HepG2 (cell line): Measurements from ENCODE around the gene AFAP1. TPM values are rescaled to one million over a fixed set of nuclear protein-coding genes. Genes with fewer than 3 reads are reported as not detected.
A peak's percentile ranks its signal among the peaks of the same experiment; 100 is the strongest.

Experiments
- ATAC-seq: fragments of 200-7000 bp; cut with Tn5 transposase; 3 replicates; pipeline ENCODE4 v1.9.1; 2020; ENCODE audit warnings: mild to moderate bottlenecking, moderate library complexity
- BruUV-seq: library from RNA; stranded (reverse); fragments of 400-500 nt; replicated peaks from 2 replicates; lab custom pipeline; 2021; lab: Mats Ljungman, UMichigan
- CTCF ChIA-PET: fragments of 300-600 bp; formaldehyde crosslinking; extraction: SDS; loops from one replicate; lab custom pipeline; 2021; ENCODE audit warnings: low total read pairs, inconsistent platforms, low intra/inter-chr PET ratio; lab: Yijun Ruan, JAX
- POLR2A ChIA-PET: fragments of 350-600 bp; sonication (Branson Sonifier 250); formaldehyde crosslinking; loops from one replicate; lab custom pipeline; 2020; ENCODE audit warnings: antibody characterized with exemption, inconsistent platforms; lab: Yijun Ruan, JAX
- DNase-seq: peaks from one replicate; pipeline ENCODE4 v3.0.0-alpha.2; 2015; ENCODE audit warnings: low spot score
- FAIRE-seq: peaks from 3 replicates; lab custom pipeline; 2011; peaks lifted over from hg19 to GRCh38; lab: Jason Lieb, UNC
- H2AFZ ChIP-seq: one replicate; pipeline ENCODE4 v1.6.1; 2011; ENCODE audit warnings: low read length, inconsistent platforms
- H3K27ac ChIP-seq: fragments of 300-600 bp; 3 replicates; pipeline ENCODE4 v1.8.0; 2011; ENCODE audit warnings: mixed run types, mild to moderate bottlenecking, mixed read lengths, low read length, inconsistent platforms; ENCODE audit not compliant: insufficient read depth; ENCODE audit errors: extremely low read length
- H3K27me3 ChIP-seq, 2 experiments: fragments of 200-600 bp in 1 of 2; 2 replicates in 1 of 2; 3 replicates in 1 of 2; pipeline versions ENCODE4 v1.6.0 to v1.8.0; 2011; ENCODE audit warnings: low read length in 2 of 2, mild to moderate bottlenecking in 2 of 2, moderate library complexity in 2 of 2, inconsistent platforms in 1 of 2; ENCODE audit not compliant: insufficient read depth in 2 of 2, control insufficient read depth in 1 of 2
- H3K36me3 ChIP-seq, 2 experiments: fragments of 200-600 bp in 1 of 2; replicated peaks in 1 of 2; 2 replicates in 1 of 2; 3 replicates in 1 of 2; pipeline versions ENCODE4 v1.5.1 to v1.8.0; 2011; ENCODE audit warnings: low read length in 2 of 2, inconsistent platforms in 1 of 2; ENCODE audit not compliant: insufficient read depth in 2 of 2, control insufficient read depth in 1 of 2
- H3K4me1 ChIP-seq: 2 replicates; pipeline ENCODE4 v1.5.1; 2012; ENCODE audit warnings: low read length, inconsistent platforms; ENCODE audit not compliant: insufficient read depth
- H3K4me2 ChIP-seq: 2 replicates; pipeline ENCODE4 v1.6.0; 2011; ENCODE audit warnings: low read depth, low read length, inconsistent platforms
- H3K4me3 ChIP-seq, 3 experiments: fragments of 200-600 bp in 1 of 3; sonication (generic), shearing (Covaris generic) in 1 of 3; replicated peaks in 1 of 3; 2 replicates each; pipeline ENCODE4 v1.5.1; 2011 to 2016; ENCODE audit warnings: low read length in 3 of 3, inconsistent platforms in 2 of 3, low read depth in 2 of 3, mild to moderate bottlenecking in 2 of 3, control low read depth in 1 of 3, mixed read lengths in 1 of 3; ENCODE audit not compliant: insufficient read depth in 1 of 3
- H3K79me2 ChIP-seq: one replicate; pipeline ENCODE4 v1.6.1; 2011; ENCODE audit warnings: low read length, inconsistent platforms; ENCODE audit not compliant: insufficient read depth
- H3K9ac ChIP-seq: 2 replicates; pipeline ENCODE4 v1.6.0; 2011; ENCODE audit warnings: mild to moderate bottlenecking, low read depth, low read length, inconsistent platforms; ENCODE audit not compliant: insufficient read depth
- H3K9me3 ChIP-seq: 2 replicates; pipeline ENCODE4 v1.5.1; 2012; ENCODE audit warnings: mild to moderate bottlenecking, low read length
- H4K20me1 ChIP-seq: 2 replicates; pipeline ENCODE4 v1.6.0; 2011; ENCODE audit warnings: inconsistent platforms, mild to moderate bottlenecking, low read length, moderate library complexity; ENCODE audit not compliant: insufficient read depth
- ARID5B ChIP-seq: IDR thresholded peaks from 2 replicates; pipeline ENCODE4 v1.4.0; 2020; ENCODE audit warnings: mild to moderate bottlenecking, missing genetic modification reagents
- ATM ChIP-seq: fragments of 450-650 bp; IDR thresholded peaks from 2 replicates; pipeline ENCODE4 v1.7.1; 2017; ENCODE audit warnings: mild to moderate bottlenecking, borderline replicate concordance
- ETV5 ChIP-seq: IDR thresholded peaks from 2 replicates; pipeline ENCODE4 v1.6.1; 2018; ENCODE audit warnings: missing biosample characterization, missing genetic modification reagents, inconsistent platforms, borderline replicate concordance
- FOSL2 ChIP-seq: sonication (generic); formaldehyde crosslinking; IDR thresholded peaks from 2 replicates; pipeline ENCODE4 v1.4.0; 2020; ENCODE audit warnings: missing genetic modification reagents
- FOXA1 ChIP-seq, 2 experiments: fragments of 450-650 bp in 1 of 2; sonication (generic) in 1 of 2; formaldehyde crosslinking in 1 of 2; IDR thresholded peaks; 2 replicates each; pipeline versions ENCODE4 v1.4.0 to v1.6.1; 2016 to 2020; ENCODE audit warnings: missing genetic modification reagents in 1 of 2
- HNF4A ChIP-seq: sonication (generic); formaldehyde crosslinking; IDR thresholded peaks from 2 replicates; pipeline ENCODE4 v1.4.0; 2020; ENCODE audit warnings: missing genetic modification reagents
- RARA ChIP-seq: IDR thresholded peaks from 2 replicates; pipeline ENCODE4 v1.6.1; 2016; ENCODE audit warnings: missing genetic modification reagents, missing compliant biosample characterization
- SALL1 ChIP-seq: sonication (generic); formaldehyde crosslinking; IDR thresholded peaks from 2 replicates; pipeline ENCODE4 v1.8.0; 2022; ENCODE audit warnings: mild to moderate bottlenecking, missing genetic modification reagents
- SRY ChIP-seq: sonication (generic); formaldehyde crosslinking; IDR thresholded peaks from 2 replicates; pipeline ENCODE4 v1.8.0; 2022; ENCODE audit warnings: mild to moderate bottlenecking, missing genetic modification reagents
- ZNF318 ChIP-seq: sonication (generic); formaldehyde crosslinking; IDR thresholded peaks from 2 replicates; pipeline ENCODE4 v1.4.0; 2020; ENCODE audit warnings: mild to moderate bottlenecking, missing genetic modification reagents
- ZNF451 ChIP-seq: sonication (generic); formaldehyde crosslinking; IDR thresholded peaks from 2 replicates; pipeline ENCODE4 v1.5.0; 2020; ENCODE audit warnings: mild to moderate bottlenecking, missing genetic modification reagents
- WGBS: methylation state at CpG from one replicate; pipeline ENCODE4 v1.1.6; 2017; ENCODE audit warnings: low lambda C conversion rate; 5-methylcytosine and 5-hydroxymethylcytosine counted together
- in situ Hi-C: cut with HindIII; loops from 2 replicates; pipeline ENCODE4 v1.10.0; 2017; ENCODE audit warnings: low pct_unique_long_range_greater_than_20kb; ENCODE audit not compliant: extremely low pct_ligation_motif_present
- intact Hi-C: fragments of 100-400 bp; cut with micrococcal nuclease; formaldehyde crosslinking; loops from one replicate; pipeline ENCODE4 v1.10.0; 2022; ENCODE audit not compliant: unreplicated experiment
- polyA plus RNA-seq, 8 experiments: library from polyadenylated mRNA; depleted of rRNA in 3 of 8; stranded (reverse) in 7 of 8; unstranded in 1 of 8; fragments of >200 nt; fragmentation: Illumina TruSeq in 4 of 8; extraction: Trizol in 4 of 8; gene quantifications; 2 replicates each; pipeline versions ENCODE4 v1.2.1 to v1.2.3, GENCODE V29; 2011 to 2016; ENCODE audit warnings: low read depth in 4 of 8, missing spikeins in 1 of 8, mixed read lengths in 1 of 8; ENCODE audit not compliant: insufficient read depth in 1 of 8
- total RNA-seq, 5 experiments: library from RNA; depleted of rRNA; stranded (reverse); fragments of >200 nt; fragmentation: Illumina TruSeq; extraction: Trizol; gene quantifications; 2 replicates each; pipeline ENCODE4 v1.2.3, GENCODE V29; 2016; ENCODE audit warnings: low read depth in 1 of 5

AFAP1 gene
- total and polyA plus RNA-seq, 2 of the 13 experiments (the other 11 are each of a cell fraction or from before 2014, with no cell fraction given): 2.5 TPM

- no peak for TF ChIP-seq ZNF318 (CRISPR knock-in tag)
Measured at GRCh38 chr4:7814451-7814850, 125.2 kb downstream of the AFAP1 start (continued).

GRCh38 chr4:7813674-7814073 is 126.0 kb downstream of the AFAP1 start:
- peak; percentile 70 for ATAC-seq
- in situ Hi-C loops (no loop called here), intact Hi-C loops (no loop called here)
- no TSS peak for BruUV-seq
- ChIA-PET POLR2A (interaction anchor here (1.1 kb wide), 1 partner anchor 8 kb away, joined by 6 read pairs; no protein-coding TSS in a partner anchor), CTCF (no interaction called here)
- no peak overlapping the region for H3K9ac ChIP-seq
- H3K4me3 ChIP-seq: no peak overlapping the region
- peaks cover 0 to 13% of the 10 kb centered on the region in 2 experiments; a peak in 3 of 5 replicates for H3K36me3 ChIP-seq
- no peaks in the 10 kb centered on the region for H4K20me1 ChIP-seq
- FAIRE-seq: no peak
- no peaks in the 10 kb centered on the region for H3K27me3 ChIP-seq
- H3K9me3 ChIP-seq: no peaks in the 10 kb centered on the region
- no peak overlapping the region for H3K4me2 ChIP-seq
- no peak overlapping the region for H3K27ac ChIP-seq
- 69% methylated on average over 3 of the region's 3 CpGs for WGBS
- peaks cover 37% of the 10 kb centered on the region for H3K4me1 ChIP-seq
- no peak overlapping the region for H2AFZ ChIP-seq
- H3K79me2 ChIP-seq: no peaks in the 10 kb centered on the region
- peak; percentile 24 for DNase-seq
- TF ChIP-seq SRY (CRISPR knock-in tag) (no peak), FOXA1 (IDR thresholded peaks at IDR 0.05) (no peak), FOXA1 (CRISPR knock-in tag; IDR thresholded peaks at IDR 0.05) (0 out of 2 replicates have a peak, but pooled peaks have one; percentile 15), SALL1 (peak; percentile 45), ZNF451 (CRISPR knock-in tag) (no peak), ATM (no peak), RARA (peak; percentile 59), ARID5B (CRISPR knock-in tag) (peak; percentile 66; the same call in 1 of the 2 replicates), ETV5 (CRISPR knock-in tag) (peak; percentile 31; the same call in 1 of the 2 replicates), FOSL2 (CRISPR knock-in tag) (peak; percentile 53), HNF4A (CRISPR knock-in tag) (peak; percentile 48)
